ENCODE measurements around the gene CTTNBP2NL. TPM values are rescaled to one million over a fixed set of nuclear protein-coding genes. Genes with fewer than 3 reads are reported as not detected.

CTTNBP2NL gene
- total RNA-seq, 6 experiments from 2014 or later: 3.5 to 8.1 (median 4.8) TPM

- Histone ChIP-seq H3K4me1 (peaks cover 0 to 17% (median 4%) of the 10 kb centered on the region in 4 donors), H3K27ac (no peak overlapping the region), H3K36me3 (no peaks in the 10 kb centered on the region), H3K9me3 (no peaks in the 10 kb centered on the region), H3K4me3 (no peak overlapping the region), H3K27me3 (peaks cover 4 to 19% of the 10 kb centered on the region in 2 donors)
- 92% methylated on average over 4 of the region's 8 CpGs for WGBS (ENCODE audit: insufficient coverage, low coverage, low lambda C conversion rate, missing lambda C conversion rate)
- intact Hi-C loops (cut with DNase I): loop anchor here in 1 of 2 donors (10.0 kb wide), 1 partner anchor 198 kb away; the partner anchor contains the start of gene RHOC
- ATAC-seq (no peak), DNase-seq (no peak)
- TF ChIP-seq CTCF (IDR thresholded peaks at IDR 0.05) (no peak), POLR2A (IDR thresholded peaks at IDR 0.05) (no peak)
Observed at GRCh38 chr1:112506731-112507130, 110.7 kb downstream of the CTTNBP2NL start.

GRCh38 chr1:112507336-112507735 lies 111.3 kb downstream of the CTTNBP2NL start:
- no peak overlapping the region for H3K4me3 ChIP-seq
- no peak overlapping the region for H3K27ac ChIP-seq
- H3K4me1 ChIP-seq: peaks cover 0 to 15% (median 4%) of the 10 kb centered on the region in 4 donors
- DNase-seq (no peak), ATAC-seq (no peak)
- TF ChIP-seq POLR2A (IDR thresholded peaks at IDR 0.05) (no peak), CTCF (IDR thresholded peaks at IDR 0.05) (no peak)
- H3K27me3 ChIP-seq: peaks cover 4 to 19% of the 10 kb centered on the region in 2 donors
- no peaks in the 10 kb centered on the region for H3K36me3 ChIP-seq
- intact Hi-C loops (cut with DNase I): loop anchor here in 1 of 2 donors (10.0 kb wide), 1 partner anchor 197 kb away; the partner anchor contains the start of gene RHOC
- 10% methylated on average over 2 of the region's 9 CpGs for WGBS (ENCODE audit: insufficient coverage, low coverage, low lambda C conversion rate, missing lambda C conversion rate)
- no peaks in the 10 kb centered on the region for H3K9me3 ChIP-seq

DNA sequence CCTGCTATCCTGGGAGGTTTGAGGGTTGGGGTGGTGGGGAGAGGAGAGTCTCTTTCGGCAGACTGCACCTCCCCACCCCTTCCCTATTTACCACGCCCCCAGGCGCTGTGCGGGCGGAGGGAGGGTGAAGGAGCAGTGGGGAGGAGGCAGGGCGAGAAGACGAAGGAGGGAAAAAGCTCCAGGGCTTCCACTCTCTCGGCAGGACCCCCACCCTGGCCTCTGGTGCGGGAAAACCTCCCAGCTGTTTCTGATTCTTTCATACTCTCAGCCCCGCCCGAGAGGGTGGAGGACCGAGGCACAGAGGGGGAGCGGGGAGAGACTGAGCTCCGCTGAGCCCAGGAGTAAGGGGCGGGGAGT lies 111.9 kb downstream of the CTTNBP2NL start:
- peak overlapping the region in 2 of 3 donors; percentile 24 to 29 for H3K4me3 ChIP-seq
- no peak overlapping the region for H3K27ac ChIP-seq
- intact Hi-C loops (cut with DNase I): loop anchor here in 1 of 2 donors (10.0 kb wide), 1 partner anchor 197 kb away; the partner anchor contains the start of gene RHOC
- DNase-seq: no peak
- H3K36me3 ChIP-seq: no peaks in the 10 kb centered on the region
- no peaks in the 10 kb centered on the region for H3K9me3 ChIP-seq
- H3K4me1 ChIP-seq: peaks cover 0 to 15% (median 4%) of the 10 kb centered on the region in 4 donors
- TF ChIP-seq POLR2A (IDR thresholded peaks at IDR 0.05): no peak
- TF ChIP-seq CTCF (IDR thresholded peaks at IDR 0.05): no peak
- 8% methylated on average over 5 of the region's 15 CpGs for WGBS (ENCODE audit: insufficient coverage, low coverage, low lambda C conversion rate, missing lambda C conversion rate)
- ATAC-seq: no peak
- H3K27me3 ChIP-seq: peaks cover 4 to 19% of the 10 kb centered on the region in 2 donors

DNA sequence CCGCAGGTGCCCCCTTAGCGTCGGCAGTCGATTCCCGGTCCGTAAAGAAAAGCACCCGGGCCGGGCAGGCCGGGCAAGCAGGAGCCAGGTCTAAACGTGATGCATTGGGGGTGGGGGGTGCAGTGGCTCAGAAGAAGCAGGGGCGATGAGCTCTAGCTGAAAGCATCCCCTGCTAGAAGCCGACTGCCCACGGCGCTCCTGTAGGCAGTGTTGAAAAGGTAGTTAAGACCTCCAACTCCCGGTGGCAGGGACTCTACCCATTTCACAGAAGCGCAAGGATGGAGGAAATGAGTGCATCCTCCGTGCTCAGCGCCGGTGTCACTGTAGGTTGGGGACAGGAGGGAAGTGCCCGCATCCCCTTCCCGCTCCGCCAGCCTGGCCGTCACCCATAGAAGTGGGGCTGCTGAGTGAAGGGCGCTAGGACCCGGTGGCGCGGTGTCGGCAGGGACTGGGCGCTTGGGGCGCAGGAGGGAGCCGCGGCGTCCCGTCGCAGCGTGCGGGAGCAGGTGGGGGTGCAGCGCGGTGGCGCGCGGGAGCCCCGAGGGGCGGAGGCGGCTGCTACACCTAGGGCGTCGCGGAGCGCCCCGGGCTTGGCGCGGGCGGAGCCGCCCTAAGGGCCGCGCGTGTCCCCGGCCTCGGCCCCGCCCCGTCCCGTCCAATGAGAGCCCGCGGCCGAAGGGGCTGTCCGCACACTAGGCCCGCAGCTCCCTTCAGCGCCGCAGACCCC lies 112.4 kb downstream of the CTTNBP2NL start, which contains the start of gene WNT2B:
TSS of gene WNT2B (plus strand) at position 688 of the 727 bp plus-strand sequence. CDS start 298 bp downstream, outside the sequence.
- TF ChIP-seq POLR2A (IDR thresholded peaks at IDR 0.05): no peak
- TF ChIP-seq CTCF (IDR thresholded peaks at IDR 0.05): no peak
- H3K4me1 ChIP-seq: peaks cover 0 to 15% (median 4%) of the 10 kb centered on the region in 4 donors
- peak within 1 kb of the TSS; percentile 24 to 44 (median 29) for H3K4me3 ChIP-seq
- ATAC-seq: peak; percentile 41 to 54 (median 48)
- H3K27ac ChIP-seq: no peak within 1 kb of the TSS
- H3K27me3 ChIP-seq: peaks cover 4 to 19% of the 10 kb centered on the region in 2 donors
- H3K36me3 ChIP-seq: no peaks in the 10 kb centered on the region
- 1% methylated on average over 16 of the region's 69 CpGs for WGBS (ENCODE audit: insufficient coverage, low coverage, low lambda C conversion rate, missing lambda C conversion rate)
- DNase-seq: no peak
- no peaks in the 10 kb centered on the region for H3K9me3 ChIP-seq
- intact Hi-C loops (cut with DNase I): loop anchor here in 1 of 2 donors (10.0 kb wide), 1 partner anchor 196 kb away; the partner anchor contains the start of gene RHOC

Measured in right lobe of liver (tissue), 6 donors.